Prostate gland (tissue), 2 donors: ENCODE data around the gene CACNA2D1.

Experiments
- CTCF ChIP-seq, 4 experiments: fragments of 200-600 bp in 2 of 4; fragments of 450-650 bp in 2 of 4; sonication (generic) in 2 of 4; IDR thresholded peaks; 1 replicate in 3 of 4; 2 replicates in 1 of 4; pipeline ENCODE4 v1.5.1; 2016 to 2019; ENCODE audit warnings: antibody characterized with exemption in 4 of 4, mild to moderate bottlenecking in 2 of 4, moderate library complexity in 2 of 4
- POLR2A ChIP-seq: fragments of 450-650 bp; IDR thresholded peaks from one replicate; pipeline ENCODE4 v1.6.1; 2016; ENCODE audit warnings: antibody characterized with exemption, mild to moderate bottlenecking
- POLR2AphosphoS5 ChIP-seq: sonication (generic); formaldehyde crosslinking; IDR thresholded peaks from one replicate; pipeline ENCODE4 v1.6.1; 2017; ENCODE audit warnings: antibody characterized with exemption

DNA sequence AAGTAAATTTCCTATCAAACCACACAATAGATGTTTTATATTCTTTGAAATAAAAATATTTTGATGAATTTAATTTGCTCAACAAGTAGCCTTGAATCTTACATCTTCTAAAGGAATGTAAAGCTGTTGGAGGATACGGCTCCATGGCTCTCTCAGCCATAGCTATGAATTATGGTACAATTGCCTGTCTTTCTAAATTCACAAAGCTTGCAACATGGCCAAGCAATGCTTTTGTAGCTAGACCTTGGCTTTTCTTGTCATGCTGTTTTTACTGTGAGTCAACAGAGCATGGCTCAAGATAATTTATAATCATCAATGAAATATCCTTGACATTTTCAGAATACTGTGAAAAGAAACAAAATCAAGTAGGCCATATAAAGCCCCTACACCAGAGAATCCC lies 286.7 kb downstream of the CACNA2D1 start:
- no peak for TF ChIP-seq CTCF (IDR thresholded peaks at IDR 0.05)
- TF ChIP-seq POLR2AphosphoS5 = no peak
- no peak for TF ChIP-seq POLR2A
